Left ventricle myocardium inferior (tissue), 1 donor: ENCODE measurements around the gene RAB11FIP4. TPM values are rescaled to one million over a fixed set of nuclear protein-coding genes. Genes with fewer than 3 reads are reported as not detected.

Experiments
- DNase-seq: peaks from one replicate; pipeline ENCODE4 v3.0.0-alpha.2; 2020
- H3K27ac ChIP-seq: fragments of 200-600 bp; replicated peaks from 2 replicates; pipeline ENCODE4 v1.8.0; 2021
- H3K27me3 ChIP-seq: fragments of 200-600 bp; 2 replicates; pipeline ENCODE4 v1.8.0; 2021; ENCODE audit warnings: low read depth
- H3K36me3 ChIP-seq: fragments of 200-600 bp; 2 replicates; pipeline ENCODE4 v1.8.0; 2021
- H3K4me1 ChIP-seq: fragments of 200-600 bp; 2 replicates; pipeline ENCODE4 v1.8.0; 2021
- H3K4me3 ChIP-seq: fragments of 200-600 bp; 2 replicates; pipeline ENCODE4 v1.8.0; 2021; ENCODE audit warnings: mild to moderate bottlenecking, moderate library complexity
- H3K9me3 ChIP-seq: fragments of 200-600 bp; replicated peaks from 2 replicates; pipeline ENCODE4 v1.8.0; 2021
- intact Hi-C: fragments of 100-400 bp; cut with micrococcal nuclease; formaldehyde crosslinking; loops from one replicate; pipeline ENCODE4 v1.11.0; 2022
- total RNA-seq: library from RNA; stranded (reverse); fragmentation: NEBNext Ultra II Directional; extraction: Animal tissue kit (Norgen Biotek cat#: 25700); gene quantifications from one replicate; pipeline ENCODE4 v1.2.1, GENCODE V29; 2021
- TF ChIP-seq, protein P1 (sequence below): fragments of 200-600 bp; IDR thresholded peaks from 2 replicates; pipeline ENCODE4 v1.8.0; 2021; ENCODE audit warnings: antibody characterized with exemption, mild to moderate bottlenecking, borderline replicate concordance
- donor health status: DM: no; HTN: yes; CAD: no; lungs with severe emphysema.

RAB11FIP4 gene
- total RNA-seq, 1 donor from 2014 or later: 8.3 TPM

DNA sequence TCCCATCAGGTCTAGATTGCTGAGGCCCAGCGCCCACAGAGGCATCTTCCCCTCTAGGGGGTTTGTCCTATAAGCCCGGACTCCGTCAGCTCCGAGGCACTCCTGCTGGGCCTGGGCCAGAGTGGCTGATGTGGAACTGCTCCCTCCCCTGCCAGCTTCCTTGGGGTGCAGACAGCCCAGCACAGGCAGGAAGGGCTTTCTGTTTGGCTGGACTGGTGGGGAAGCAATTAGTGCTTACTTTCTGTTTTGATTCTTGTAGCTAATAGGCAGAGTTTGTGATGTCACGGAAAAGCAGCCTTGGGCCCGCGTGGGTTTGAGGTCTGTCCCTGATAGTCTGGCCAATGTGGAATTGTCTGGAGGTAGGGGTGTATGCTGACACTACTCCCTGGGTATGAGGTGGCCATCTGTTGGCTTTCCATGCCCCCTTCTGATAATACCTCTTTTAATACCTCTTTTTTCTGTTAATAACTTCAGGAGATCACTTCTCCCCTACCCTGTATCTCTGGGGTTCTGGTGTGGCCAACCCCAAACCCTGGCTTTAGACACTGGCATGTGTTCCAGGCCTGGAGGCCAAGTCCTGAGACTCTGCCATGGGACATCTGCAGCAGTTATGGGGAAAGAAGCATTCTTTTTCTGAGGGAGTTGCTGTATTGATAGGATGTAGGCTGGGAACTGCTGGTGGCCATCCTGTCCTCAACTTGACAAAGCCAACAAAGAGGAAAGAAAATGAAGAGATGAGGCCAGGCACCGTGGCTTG, 190.9 kb downstream of the RAB11FIP4 start:
- H3K27me3 ChIP-seq: no peaks in the 10 kb centered on the region
- intact Hi-C loops: no loop called here
- peak overlapping the region; percentile 48 for H3K4me3 ChIP-seq
- no peaks in the 10 kb centered on the region for H3K9me3 ChIP-seq
- TF ChIP-seq, protein P1, sequence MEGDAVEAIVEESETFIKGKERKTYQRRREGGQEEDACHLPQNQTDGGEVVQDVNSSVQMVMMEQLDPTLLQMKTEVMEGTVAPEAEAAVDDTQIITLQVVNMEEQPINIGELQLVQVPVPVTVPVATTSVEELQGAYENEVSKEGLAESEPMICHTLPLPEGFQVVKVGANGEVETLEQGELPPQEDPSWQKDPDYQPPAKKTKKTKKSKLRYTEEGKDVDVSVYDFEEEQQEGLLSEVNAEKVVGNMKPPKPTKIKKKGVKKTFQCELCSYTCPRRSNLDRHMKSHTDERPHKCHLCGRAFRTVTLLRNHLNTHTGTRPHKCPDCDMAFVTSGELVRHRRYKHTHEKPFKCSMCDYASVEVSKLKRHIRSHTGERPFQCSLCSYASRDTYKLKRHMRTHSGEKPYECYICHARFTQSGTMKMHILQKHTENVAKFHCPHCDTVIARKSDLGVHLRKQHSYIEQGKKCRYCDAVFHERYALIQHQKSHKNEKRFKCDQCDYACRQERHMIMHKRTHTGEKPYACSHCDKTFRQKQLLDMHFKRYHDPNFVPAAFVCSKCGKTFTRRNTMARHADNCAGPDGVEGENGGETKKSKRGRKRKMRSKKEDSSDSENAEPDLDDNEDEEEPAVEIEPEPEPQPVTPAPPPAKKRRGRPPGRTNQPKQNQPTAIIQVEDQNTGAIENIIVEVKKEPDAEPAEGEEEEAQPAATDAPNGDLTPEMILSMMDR: no peak
- H3K27ac ChIP-seq: peak overlapping the region; percentile 88
- H3K36me3 ChIP-seq: no peaks in the 10 kb centered on the region
- peaks cover 39% of the 10 kb centered on the region for H3K4me1 ChIP-seq
- peak; percentile 62 for DNase-seq

DNA sequence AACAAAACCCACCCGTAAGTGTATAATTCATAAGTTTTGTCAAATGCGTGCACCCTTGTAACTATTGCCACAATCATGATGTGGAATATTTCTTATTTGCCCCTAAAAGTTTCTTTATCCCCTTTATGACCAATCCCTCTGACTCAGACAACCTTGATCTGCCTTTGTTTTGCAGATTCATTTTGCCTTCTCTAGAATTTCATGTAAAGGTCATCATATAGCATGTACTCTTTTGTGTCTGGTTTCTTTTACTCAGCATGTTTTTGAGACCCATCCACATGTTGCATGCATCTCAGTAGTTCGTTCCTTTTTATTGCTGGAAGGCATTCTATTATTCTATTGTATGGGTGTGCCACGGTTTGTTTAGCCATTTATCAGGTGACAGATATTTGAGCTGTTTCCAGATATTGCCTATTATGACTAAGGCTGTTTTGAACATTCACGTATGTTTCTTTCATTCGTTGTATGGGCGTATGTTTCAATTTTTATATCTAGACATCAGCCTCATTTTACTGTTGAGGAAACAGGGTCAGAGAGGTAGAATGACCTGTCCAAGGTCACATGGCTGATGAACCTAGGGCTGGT, 192.4 kb downstream of the RAB11FIP4 start:
- Histone ChIP-seq H3K27me3 (no peaks in the 10 kb centered on the region), H3K27ac (no peak overlapping the region), H3K4me1 (peaks cover 44% of the 10 kb centered on the region), H3K4me3 (no peak overlapping the region), H3K36me3 (no peaks in the 10 kb centered on the region), H3K9me3 (no peaks in the 10 kb centered on the region)
- intact Hi-C loops: no loop called here
- no peak for DNase-seq
- TF ChIP-seq, protein P1: no peak

DNA sequence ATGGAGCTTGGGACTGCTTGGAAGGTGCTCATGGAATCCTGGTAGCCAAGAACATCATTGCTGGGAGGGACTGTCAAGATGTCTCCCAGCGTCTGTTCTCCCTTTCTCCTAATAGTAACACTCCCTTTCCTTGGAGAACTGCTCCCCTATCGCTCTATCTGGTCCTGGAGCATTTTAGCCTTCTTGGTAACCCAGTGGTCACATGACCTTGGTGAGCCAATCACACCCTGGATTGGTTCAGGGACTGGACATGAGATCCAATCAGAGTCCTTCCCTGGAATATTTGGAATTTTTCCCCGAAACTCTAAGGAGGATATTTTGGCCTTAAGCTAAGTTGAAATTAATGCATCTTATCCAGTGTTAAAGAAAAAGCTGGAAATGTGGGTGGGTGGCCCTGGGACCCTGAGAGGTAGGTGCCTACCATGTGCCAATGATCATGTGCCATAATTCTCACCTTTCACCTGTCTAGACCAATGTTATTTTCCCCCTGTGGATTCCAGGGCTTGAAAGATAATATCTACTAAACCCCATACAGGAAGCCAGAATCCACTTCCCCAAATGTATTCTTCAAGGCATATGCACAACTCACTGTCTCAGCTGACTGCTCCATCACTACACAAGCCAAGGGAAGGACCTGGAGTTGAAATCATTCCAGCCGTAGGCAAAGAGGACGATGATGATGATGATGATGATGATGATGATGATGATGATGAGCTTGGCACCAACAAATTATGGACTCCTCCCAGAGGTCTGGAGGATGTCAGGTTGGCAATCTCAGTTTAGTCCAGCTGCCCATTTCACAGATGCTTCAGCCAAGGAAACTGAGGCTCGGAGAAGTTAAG, 193.2 kb downstream of the RAB11FIP4 start:
- intact Hi-C loops: no loop called here
- Histone ChIP-seq H3K9me3 (no peaks in the 10 kb centered on the region), H3K4me1 (peaks cover 41% of the 10 kb centered on the region), H3K4me3 (no peak overlapping the region), H3K36me3 (no peaks in the 10 kb centered on the region), H3K27me3 (no peaks in the 10 kb centered on the region), H3K27ac (no peak overlapping the region)
- TF ChIP-seq, protein P1: no peak
- DNase-seq: no peak

DNA sequence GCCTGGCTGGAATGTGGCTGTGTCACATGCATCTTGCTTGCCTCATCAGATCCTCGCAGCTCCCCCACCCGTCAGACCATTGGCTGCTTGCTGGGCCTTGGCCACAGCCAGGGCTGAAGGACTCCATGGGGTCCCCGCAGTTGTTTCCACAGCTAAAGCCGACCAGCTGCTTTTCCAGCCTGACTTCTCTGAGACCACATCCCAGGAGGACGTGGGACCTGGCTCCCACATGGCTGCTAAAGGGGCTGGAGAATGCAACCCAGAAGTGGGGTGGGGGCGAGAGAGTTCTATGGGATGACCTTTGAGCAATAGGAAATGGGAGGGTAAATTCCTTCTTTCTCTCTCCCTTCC, 193.8 kb downstream of the RAB11FIP4 start:
- TF ChIP-seq, protein P1: no peak
- H3K27me3 ChIP-seq: no peaks in the 10 kb centered on the region
- DNase-seq: no peak
- H3K9me3 ChIP-seq: no peaks in the 10 kb centered on the region
- H3K27ac ChIP-seq: no peak overlapping the region
- intact Hi-C loops: no loop called here
- no peak overlapping the region for H3K4me3 ChIP-seq
- no peaks in the 10 kb centered on the region for H3K36me3 ChIP-seq
- H3K4me1 ChIP-seq: peaks cover 35% of the 10 kb centered on the region

DNA sequence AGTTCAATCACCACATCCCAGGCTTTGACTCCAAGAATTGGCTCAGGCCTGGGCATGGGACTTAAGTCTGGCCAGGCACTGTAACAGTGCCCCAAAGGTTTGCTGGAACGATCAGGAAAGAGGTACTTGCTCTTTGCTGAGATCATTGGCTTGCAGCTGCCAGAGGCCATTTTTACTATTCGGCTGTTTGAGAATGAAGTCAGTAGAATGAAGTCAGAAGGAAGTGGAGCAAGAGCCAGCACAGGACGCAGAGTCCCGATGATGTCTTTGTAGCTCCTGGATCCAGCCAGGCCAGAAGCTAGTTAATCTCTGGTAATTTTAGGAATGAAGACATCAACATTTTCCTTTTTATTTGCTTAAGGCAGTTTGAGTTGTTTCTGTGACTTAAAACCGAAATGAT, 195.5 kb downstream of the RAB11FIP4 start:
- H3K9me3 ChIP-seq: no peaks in the 10 kb centered on the region
- TF ChIP-seq, protein P1: no peak
- H3K27me3 ChIP-seq: no peaks in the 10 kb centered on the region
- intact Hi-C loops: no loop called here
- no peak for DNase-seq
- H3K36me3 ChIP-seq: peaks cover 7% of the 10 kb centered on the region
- H3K4me3 ChIP-seq: no peak overlapping the region
- H3K27ac ChIP-seq: peak overlapping the region; percentile 12
- H3K4me1 ChIP-seq: peaks cover 18% of the 10 kb centered on the region
